Loucy (cell line): Measurements from ENCODE around the gene SPI1.

Experiments used
- CTCF ChIP-seq: fragments of 200-600 bp; sonication (generic); conservative IDR thresholded peaks from 2 replicates; pipeline ENCODE4 v1.5.1; 2014; ENCODE audit warnings: mild to moderate bottlenecking, antibody characterized with exemption, low read length
- EZH2phosphoT487 ChIP-seq: fragments of 200-600 bp; IDR thresholded peaks from 2 replicates; pipeline ENCODE4 v1.6.1; 2018; ENCODE audit warnings: antibody characterized with exemption, mild to moderate bottlenecking, moderate library complexity, borderline replicate concordance

- TF ChIP-seq CTCF (no peak), EZH2phosphoT487 (no peak)
These were observed 51.3 kb downstream of the SPI1 start for GRCh38 chr11:47327025-47327424.
